Measurements from ENCODE around the gene NHP2. TPM values are rescaled to one million over a fixed set of nuclear protein-coding genes. Genes with fewer than 3 reads are reported as not detected.

NHP2 gene
- total and polyA plus RNA-seq, 2 experiments from 2014 or later, result 232 to 270 TPM

- H3K27ac ChIP-seq, result no peak overlapping the region
- TF ChIP-seq CTCF (IDR thresholded peaks at IDR 0.05; ENCODE audit: low read depth, low read length), result no peak
- H3K4me1 ChIP-seq (ENCODE audit: low read depth), result no peaks in the 10 kb centered on the region
- H3K27me3 ChIP-seq, result no peaks in the 10 kb centered on the region
- DNase-seq (ENCODE audit: low read depth in 1 of 2, low spot score in 1 of 2), result no peak
- no peaks in the 10 kb centered on the region for H3K9me3 ChIP-seq (ENCODE audit: low read depth)
- H3K4me3 ChIP-seq, result no peak overlapping the region
- H3K36me3 ChIP-seq, result no peaks in the 10 kb centered on the region
Observed at GRCh38 chr5:178103612-178104011, 50.1 kb downstream of the NHP2 start.

Other genes with a start within 250 kb of the NHP2 start
- gene PROP1, start 157.6 kb downstream of the NHP2 start, total RNA-seq, result not detected in 2 replicates
- not detected in 2 replicates for gene PROP1, start 157.6 kb downstream of the NHP2 start, polyA plus RNA-seq
- gene N4BP3, start 40.4 kb downstream of the NHP2 start, total RNA-seq, result 11.6 and 13.7 TPM in 2 replicates
- 5.7 and 6.1 TPM in 2 replicates for gene N4BP3, start 40.4 kb downstream of the NHP2 start, polyA plus RNA-seq
- gene RMND5B, start 22.9 kb downstream of the NHP2 start, total RNA-seq, result 49.7 and 58.8 TPM in 2 replicates
- gene RMND5B, start 22.9 kb downstream of the NHP2 start, polyA plus RNA-seq, result 57.2 and 58.2 TPM in 2 replicates
- not detected in 2 replicates for gene GMCL2, start 33.5 kb upstream of the NHP2 start, total RNA-seq
- gene GMCL2, start 33.5 kb upstream of the NHP2 start, polyA plus RNA-seq, result not detected in 2 replicates
- gene HNRNPAB, start 50.6 kb upstream of the NHP2 start, total RNA-seq, result 127 and 154 TPM in 2 replicates
- 205 and 224 TPM in 2 replicates for gene HNRNPAB, start 50.6 kb upstream of the NHP2 start, polyA plus RNA-seq
- 26.4 and 57.0 TPM in 2 replicates for gene PHYKPL, start 78.9 kb upstream of the NHP2 start, total RNA-seq
- 58.7 and 75.2 TPM in 2 replicates for gene PHYKPL, start 78.9 kb upstream of the NHP2 start, polyA plus RNA-seq

Data from cardiac muscle cell (in vitro differentiated cells and primary cell).